HPDE6-E6E7 (cell line): Measurements from ENCODE around the gene ZNF653.
A peak's percentile ranks its signal among the peaks of the same experiment; 100 is the strongest.

Experiments
- DNase-seq: peaks from one replicate; pipeline ENCODE4 v3.0.0; 2011; ENCODE audit warnings: missing footprints; ENCODE audit errors: extremely low spot score

The ZNF653 gene

GRCh38 chr19:11505504-11506100, at the start of gene ZNF653:
TSS of gene ZNF653 (minus strand) at chr19:11505839. CDS start at chr19:11505786, 53 bp downstream.
- DNase-seq = peak; percentile 97

- no peak for DNase-seq
These were observed 49.6 kb upstream of the ZNF653 start for GRCh38 chr19:11555246-11555645.

GRCh38 chr19:11554160-11554559, 48.5 kb upstream of the ZNF653 start:
- no peak for DNase-seq

- no peak for DNase-seq
These were observed 47.2 kb upstream of the ZNF653 start for GRCh38 chr19:11552666-11553372.

GRCh38 chr19:11551603-11552235, 46.1 kb upstream of the ZNF653 start:
- DNase-seq = no peak

- no peak for DNase-seq
These were observed 44.6 kb upstream of the ZNF653 start for GRCh38 chr19:11550265-11550664.

- no peak for DNase-seq
These were observed 43.8 kb upstream of the ZNF653 start for GRCh38 chr19:11549386-11549953.

GRCh38 chr19:11547929-11548700, 42.5 kb upstream of the ZNF653 start:
- no peak for DNase-seq

- DNase-seq = no peak
These were observed 35.6 kb upstream of the ZNF653 start for GRCh38 chr19:11541238-11541637.

GRCh38 chr19:11540645-11541044, 35.0 kb upstream of the ZNF653 start:
- no peak for DNase-seq

- DNase-seq = no peak
These were observed 34.1 kb upstream of the ZNF653 start for GRCh38 chr19:11539495-11540365.

GRCh38 chr19:11538232-11539036, 32.8 kb upstream of the ZNF653 start, which contains the start of gene CNN1:
TSS of gene CNN1 (plus strand) at chr19:11538851. CDS start at chr19:11538928, 77 bp downstream.
- DNase-seq = no peak

- peak; percentile 74 for DNase-seq
These were observed 30.4 kb upstream of the ZNF653 start for GRCh38 chr19:11535792-11536595.

- DNase-seq = no peak
These were observed 29.3 kb upstream of the ZNF653 start for GRCh38 chr19:11534948-11535347.

- no peak for DNase-seq
These were observed 28.9 kb upstream of the ZNF653 start for GRCh38 chr19:11534538-11534937.

- DNase-seq = no peak
These were observed 24.8 kb upstream of the ZNF653 start for GRCh38 chr19:11530432-11530831.

- peak; percentile 95 for DNase-seq
These were observed 23.1 kb upstream of the ZNF653 start, which contains the start of gene ECSIT for GRCh38 chr19:11528551-11529341. TSS of gene ECSIT (minus strand) at chr19:11529134. CDS start at chr19:11519170, 9,964 bp downstream.

- no peak for DNase-seq
These were observed 13.5 kb upstream of the ZNF653 start for GRCh38 chr19:11519138-11519537.
